ENCODE measurements around the gene TBATA. TPM values are rescaled to one million over a fixed set of nuclear protein-coding genes. Genes with fewer than 3 reads are reported as not detected.

Gene TBATA
- total and polyA plus RNA-seq, 9 donors, result 0.08 to 0.21 (median 0.09) TPM; not detected in 6

GRCh38 chr10:70744617-70745143 is 40.5 kb downstream of the TBATA start:
- H3K27me3 ChIP-seq (ENCODE audit: control insufficient read depth, insufficient read depth, low read length), result no peaks in the 10 kb centered on the region
- H3K9me3 ChIP-seq (replicated peaks; ENCODE audit: control insufficient read depth, low read depth, low read length), result peaks cover 6% of the 10 kb centered on the region
- peaks cover 48% of the 10 kb centered on the region for H3K4me1 ChIP-seq (ENCODE audit: control insufficient read depth, insufficient read depth, low read length)
- H3K27ac ChIP-seq (ENCODE audit: low read length), result no peak overlapping the region
- H3K36me3 ChIP-seq (ENCODE audit: control insufficient read depth, insufficient read depth, low read length), result peaks cover 51% of the 10 kb centered on the region
- WGBS (ENCODE audit: insufficient coverage), result no CpG with 5 or more reads among the region's 6 CpGs
- no peak overlapping the region for H3K4me3 ChIP-seq (ENCODE audit: low read length)
- DNase-seq, result no peak

GRCh38 chr10:70743879-70744278 is 41.3 kb downstream of the TBATA start:
- Histone ChIP-seq H3K4me3 (ENCODE audit: low read length) (no peak overlapping the region), H3K9me3 (replicated peaks; ENCODE audit: control insufficient read depth, low read depth, low read length) (peaks cover 6% of the 10 kb centered on the region), H3K27me3 (ENCODE audit: control insufficient read depth, insufficient read depth, low read length) (no peaks in the 10 kb centered on the region), H3K36me3 (ENCODE audit: control insufficient read depth, insufficient read depth, low read length) (peaks cover 45% of the 10 kb centered on the region), H3K4me1 (ENCODE audit: control insufficient read depth, insufficient read depth, low read length) (peaks cover 55% of the 10 kb centered on the region), H3K27ac (ENCODE audit: low read length) (peak overlapping the region; percentile 93)
- DNase-seq, result no peak
- WGBS (ENCODE audit: insufficient coverage), result 91% methylated on average over 10 of the region's 13 CpGs

- Histone ChIP-seq H3K27me3 (ENCODE audit: control insufficient read depth, insufficient read depth, low read length) (no peaks in the 10 kb centered on the region), H3K9me3 (replicated peaks; ENCODE audit: control insufficient read depth, low read depth, low read length) (peaks cover 6% of the 10 kb centered on the region), H3K4me3 (ENCODE audit: low read length) (no peak overlapping the region), H3K4me1 (ENCODE audit: control insufficient read depth, insufficient read depth, low read length) (peaks cover 59% of the 10 kb centered on the region), H3K36me3 (ENCODE audit: control insufficient read depth, insufficient read depth, low read length) (peaks cover 49% of the 10 kb centered on the region), H3K27ac (ENCODE audit: low read length) (peak overlapping the region; percentile 93)
- no peak for DNase-seq
- WGBS (ENCODE audit: insufficient coverage), result 78% methylated on average over 17 of the region's 17 CpGs
Observed at GRCh38 chr10:70743430-70743788, 41.8 kb downstream of the TBATA start.

- Histone ChIP-seq H3K4me1 (ENCODE audit: control insufficient read depth, insufficient read depth, low read length) (peaks cover 62% of the 10 kb centered on the region), H3K4me3 (ENCODE audit: low read length) (no peak overlapping the region), H3K9me3 (replicated peaks; ENCODE audit: control insufficient read depth, low read depth, low read length) (peaks cover 6% of the 10 kb centered on the region), H3K27me3 (ENCODE audit: control insufficient read depth, insufficient read depth, low read length) (no peaks in the 10 kb centered on the region), H3K36me3 (ENCODE audit: control insufficient read depth, insufficient read depth, low read length) (peaks cover 49% of the 10 kb centered on the region), H3K27ac (ENCODE audit: low read length) (peak overlapping the region; percentile 93)
- DNase-seq, result peak; percentile 94
- 14% methylated on average over 1 of the region's 8 CpGs for WGBS (ENCODE audit: insufficient coverage)
Observed at GRCh38 chr10:70742537-70743429, 42.4 kb downstream of the TBATA start.

GRCh38 chr10:70740406-70741288 is 44.5 kb downstream of the TBATA start:
- H3K4me3 ChIP-seq (ENCODE audit: low read length), result no peak overlapping the region
- H3K27ac ChIP-seq (ENCODE audit: low read length), result no peak overlapping the region
- 74% methylated on average over 7 of the region's 12 CpGs for WGBS (ENCODE audit: insufficient coverage)
- peaks cover 48% of the 10 kb centered on the region for H3K4me1 ChIP-seq (ENCODE audit: control insufficient read depth, insufficient read depth, low read length)
- peak; percentile 72 for DNase-seq
- H3K9me3 ChIP-seq (replicated peaks; ENCODE audit: control insufficient read depth, low read depth, low read length), result peaks cover 4% of the 10 kb centered on the region
- H3K36me3 ChIP-seq (ENCODE audit: control insufficient read depth, insufficient read depth, low read length), result peaks cover 53% of the 10 kb centered on the region
- H3K27me3 ChIP-seq (ENCODE audit: control insufficient read depth, insufficient read depth, low read length), result no peaks in the 10 kb centered on the region

- Histone ChIP-seq H3K4me1 (ENCODE audit: control insufficient read depth, insufficient read depth, low read length) (peaks cover 45% of the 10 kb centered on the region), H3K27me3 (ENCODE audit: control insufficient read depth, insufficient read depth, low read length) (no peaks in the 10 kb centered on the region), H3K27ac (ENCODE audit: low read length) (no peak overlapping the region), H3K36me3 (ENCODE audit: control insufficient read depth, insufficient read depth, low read length) (peaks cover 53% of the 10 kb centered on the region), H3K4me3 (ENCODE audit: low read length) (no peak overlapping the region), H3K9me3 (replicated peaks; ENCODE audit: control insufficient read depth, low read depth, low read length) (no peaks in the 10 kb centered on the region)
- WGBS (ENCODE audit: insufficient coverage), result 64% methylated on average over 11 of the region's 12 CpGs
- no peak for DNase-seq
Observed at GRCh38 chr10:70738761-70739121, 46.4 kb downstream of the TBATA start.

- H3K4me1 ChIP-seq (ENCODE audit: control insufficient read depth, insufficient read depth, low read length), result peaks cover 39% of the 10 kb centered on the region
- DNase-seq, result peak; percentile 58
- 83% methylated on average over 1 of the region's 3 CpGs for WGBS (ENCODE audit: insufficient coverage)
- H3K27me3 ChIP-seq (ENCODE audit: control insufficient read depth, insufficient read depth, low read length), result no peaks in the 10 kb centered on the region
- H3K9me3 ChIP-seq (replicated peaks; ENCODE audit: control insufficient read depth, low read depth, low read length), result no peaks in the 10 kb centered on the region
- no peak overlapping the region for H3K27ac ChIP-seq (ENCODE audit: low read length)
- H3K4me3 ChIP-seq (ENCODE audit: low read length), result no peak overlapping the region
- H3K36me3 ChIP-seq (ENCODE audit: control insufficient read depth, insufficient read depth, low read length), result peaks cover 54% of the 10 kb centered on the region
Observed at GRCh38 chr10:70738006-70738760, 47.0 kb downstream of the TBATA start.

GRCh38 chr10:70737250-70737649 is 47.9 kb downstream of the TBATA start:
- no peak overlapping the region for H3K27ac ChIP-seq (ENCODE audit: low read length)
- WGBS (ENCODE audit: insufficient coverage), result 89% methylated on average over 3 of the region's 6 CpGs

GRCh38 chr10:70736525-70736924 is 48.7 kb downstream of the TBATA start:
- Histone ChIP-seq H3K27ac (ENCODE audit: low read length) (no peak overlapping the region), H3K4me1 (ENCODE audit: control insufficient read depth, insufficient read depth, low read length) (peaks cover 39% of the 10 kb centered on the region), H3K4me3 (ENCODE audit: low read length) (no peak overlapping the region), H3K9me3 (replicated peaks; ENCODE audit: control insufficient read depth, low read depth, low read length) (no peaks in the 10 kb centered on the region), H3K36me3 (ENCODE audit: control insufficient read depth, insufficient read depth, low read length) (peaks cover 57% of the 10 kb centered on the region), H3K27me3 (ENCODE audit: control insufficient read depth, insufficient read depth, low read length) (no peaks in the 10 kb centered on the region)
- 80% methylated on average over 1 of the region's 3 CpGs for WGBS (ENCODE audit: insufficient coverage)
- DNase-seq, result no peak

More at GRCh38 chr10:70737250-70737649, 47.9 kb downstream of the TBATA start:
- no peaks in the 10 kb centered on the region for H3K9me3 ChIP-seq (replicated peaks; ENCODE audit: control insufficient read depth, low read depth, low read length)
- DNase-seq, result no peak
- no peak overlapping the region for H3K4me3 ChIP-seq (ENCODE audit: low read length)
- no peaks in the 10 kb centered on the region for H3K27me3 ChIP-seq (ENCODE audit: control insufficient read depth, insufficient read depth, low read length)
- peaks cover 39% of the 10 kb centered on the region for H3K4me1 ChIP-seq (ENCODE audit: control insufficient read depth, insufficient read depth, low read length)
- H3K36me3 ChIP-seq (ENCODE audit: control insufficient read depth, insufficient read depth, low read length), result peaks cover 59% of the 10 kb centered on the region
